IMR-90 (cell line): ENCODE data around the gene FRK. TPM values are rescaled to one million over a fixed set of nuclear protein-coding genes. Genes with fewer than 3 reads are reported as not detected.

ENCODE experiments used
- ATAC-seq: fragments of 200-7000 bp; cut with Tn5 transposase; 2 replicates; pipeline ENCODE4 v1.9.1; 2020; ENCODE audit warnings: low read depth, mild to moderate bottlenecking, moderate library complexity
- BruUV-seq: library from RNA; stranded (reverse); fragments of 400-500 nt; replicated peaks from 2 replicates; lab custom pipeline; 2021; lab: Mats Ljungman, UMichigan
- CTCF ChIA-PET: fragments of 300-600 bp; formaldehyde crosslinking; extraction: SDS; loops from one replicate; lab custom pipeline; 2021; ENCODE audit warnings: antibody characterized with exemption; lab: Yijun Ruan, JAX
- POLR2A ChIA-PET: fragments of 300-600 bp; sonication (Branson Sonifier 250); formaldehyde crosslinking; loops from one replicate; lab custom pipeline; 2022; ENCODE audit warnings: antibody characterized with exemption; ENCODE audit not compliant: unreplicated experiment; lab: Charles Lee
- DNase-seq: peaks from one replicate; pipeline ENCODE4 v3.0.0; 2013
- H2AFZ ChIP-seq: replicated peaks from 2 replicates; pipeline ENCODE3; 2013; ENCODE audit warnings: low read length, mild to moderate bottlenecking; ENCODE audit not compliant: poor library complexity
- H2AK5ac ChIP-seq: 2 replicates; pipeline ENCODE4 v1.6.1; 2013; ENCODE audit warnings: low read depth, low read length, inconsistent platforms
- H2AK9ac ChIP-seq: replicated peaks from 2 replicates; pipeline ENCODE3; 2013; ENCODE audit warnings: mild to moderate bottlenecking, low read depth, low read length, moderate library complexity; ENCODE audit not compliant: poor library complexity
- H2BK120ac ChIP-seq: 2 replicates; pipeline ENCODE4 v1.6.1; 2013; ENCODE audit warnings: low read depth, low read length, inconsistent platforms
- H2BK15ac ChIP-seq: 3 replicates; pipeline ENCODE4 v1.6.1; 2013; ENCODE audit warnings: low read depth, low read length, inconsistent platforms
- H2BK20ac ChIP-seq: 2 replicates; pipeline ENCODE4 v1.6.1; 2013; ENCODE audit warnings: low read depth, mild to moderate bottlenecking, inconsistent platforms, low read length, moderate library complexity
- H2BK5ac ChIP-seq: 2 replicates; pipeline ENCODE4 v1.6.1; 2013; ENCODE audit warnings: mild to moderate bottlenecking, low read depth, low read length, inconsistent platforms; ENCODE audit not compliant: poor library complexity, severe bottlenecking
- H3K14ac ChIP-seq: replicated peaks from 2 replicates; pipeline ENCODE4 v1.6.1; 2013; ENCODE audit warnings: low read depth, low read length, inconsistent platforms
- H3K18ac ChIP-seq: 2 replicates; pipeline ENCODE4 v1.6.1; 2013; ENCODE audit warnings: low read depth, low read length, control low read depth
- H3K23ac ChIP-seq: 2 replicates; pipeline ENCODE4 v1.6.1; 2013; ENCODE audit warnings: low read depth, low read length, inconsistent platforms
- H3K27ac ChIP-seq: 2 replicates; pipeline ENCODE4 v1.5.1; 2013; ENCODE audit warnings: mild to moderate bottlenecking, control low read depth, low read length; ENCODE audit not compliant: insufficient read depth
- H3K27me3 ChIP-seq: 2 replicates; pipeline ENCODE4 v1.6.1; 2013; ENCODE audit warnings: low read length; ENCODE audit not compliant: control insufficient read depth, insufficient read depth
- H3K36me3 ChIP-seq: 2 replicates; pipeline ENCODE4 v1.6.1; 2013; ENCODE audit warnings: low read length, mixed read lengths; ENCODE audit not compliant: control insufficient read depth, insufficient read depth
- H3K4ac ChIP-seq: 2 replicates; pipeline ENCODE4 v1.6.1; 2013; ENCODE audit warnings: low read depth, low read length, inconsistent platforms
- H3K4me1 ChIP-seq: 2 replicates; pipeline ENCODE4 v1.6.1; 2013; ENCODE audit warnings: low read length, mixed read lengths; ENCODE audit not compliant: control insufficient read depth, insufficient read depth
- H3K4me2 ChIP-seq: 2 replicates; pipeline ENCODE4 v1.6.1; 2013; ENCODE audit warnings: low read depth, mild to moderate bottlenecking, control low read depth, low read length, moderate library complexity
- H3K4me3 ChIP-seq: 2 replicates; pipeline ENCODE4 v1.5.1; 2013; ENCODE audit warnings: low read depth, mild to moderate bottlenecking, control low read depth, low read length, moderate library complexity; ENCODE audit not compliant: insufficient read depth
- H3K56ac ChIP-seq: 2 replicates; pipeline ENCODE4 v1.6.1; 2013; ENCODE audit warnings: low read length, inconsistent platforms; ENCODE audit not compliant: insufficient read depth; ENCODE audit errors: extremely low read depth
- H3K79me1 ChIP-seq, 2 experiments: 2 replicates each; pipeline ENCODE4 v1.6.1; 2013; ENCODE audit warnings: low read length in 2 of 2, inconsistent platforms in 1 of 2, low read depth in 1 of 2
- H3K9ac ChIP-seq: 2 replicates; pipeline ENCODE4 v1.6.1; 2013; ENCODE audit warnings: low read depth, low read length, control low read depth
- H3K9me1 ChIP-seq: 2 replicates; pipeline ENCODE4 v1.6.1; 2013; ENCODE audit warnings: low read length, inconsistent platforms; ENCODE audit not compliant: insufficient read depth
- H3K9me3 ChIP-seq: 2 replicates; pipeline ENCODE4 v1.6.1; 2013; ENCODE audit warnings: low read length; ENCODE audit not compliant: control insufficient read depth, insufficient read depth
- H4K20me1 ChIP-seq: 2 replicates; pipeline ENCODE4 v1.6.1; 2013; ENCODE audit warnings: low read length, inconsistent platforms; ENCODE audit not compliant: insufficient read depth
- H4K5ac ChIP-seq: 2 replicates; pipeline ENCODE4 v1.6.1; 2013; ENCODE audit warnings: mild to moderate bottlenecking, low read depth, low read length, control low read depth
- H4K8ac ChIP-seq, 2 experiments: 2 replicates each; pipeline ENCODE4 v1.6.1; 2013; ENCODE audit warnings: low read depth in 2 of 2, low read length in 2 of 2, control low read depth in 1 of 2, inconsistent platforms in 1 of 2
- H4K91ac ChIP-seq: 2 replicates; pipeline ENCODE4 v1.6.1; 2013; ENCODE audit warnings: low read depth, low read length, inconsistent platforms; ENCODE audit not compliant: insufficient read depth
- CEBPB ChIP-seq: IDR thresholded peaks from 2 replicates; pipeline ENCODE4 v1.6.1; 2012; ENCODE audit warnings: low read depth, low read length, improper control_type of control experiment
- CHD1 ChIP-seq: IDR thresholded peaks from 2 replicates; pipeline ENCODE4 v1.6.1; 2012; ENCODE audit warnings: low read depth, low read length, improper control_type of control experiment
- ELK1 ChIP-seq: fragments of 150-350 bp; IDR thresholded peaks from 2 replicates; pipeline ENCODE4 v1.6.1; 2016; ENCODE audit warnings: low read depth, mild to moderate bottlenecking, low read length, moderate library complexity, borderline replicate concordance
- FOS ChIP-seq: fragments of 150-350 bp; IDR thresholded peaks from 2 replicates; pipeline ENCODE4 v1.6.1; 2016; ENCODE audit warnings: low read depth, low read length
- WGBS, 2 experiments: methylation state at CpG; one replicate each; pipeline versions ENCODE4 v1.1.5 to v1.1.7; 2013; ENCODE audit warnings: missing lambda C conversion rate in 2 of 2; ENCODE audit not compliant: insufficient read length in 1 of 2; ENCODE audit errors: extremely low coverage in 2 of 2; 5-methylcytosine and 5-hydroxymethylcytosine counted together
- dilution Hi-C: fragments of 300-500 bp; cut with HindIII; formaldehyde crosslinking; loops from one replicate; pipeline ENCODE4 v1.14.3; 2018; ENCODE audit warnings: low sequenced_read_pairs; ENCODE audit not compliant: unreplicated experiment
- in situ Hi-C: fragments of 300-500 bp; cut with MboI; formaldehyde crosslinking; loops from 3 replicates; pipeline ENCODE4 v1.14.3; 2019; ENCODE audit warnings: low sequenced_read_pairs, inconsistent platforms, mixed read lengths
- intact Hi-C: fragments of 100-400 bp; cut with micrococcal nuclease; formaldehyde crosslinking; loops from 2 replicates; pipeline ENCODE4 v1.10.0; 2022
- polyA plus RNA-seq, 3 experiments: library from polyadenylated mRNA; depleted of rRNA; stranded (reverse); fragments of >200 nt; gene quantifications; 2 replicates each; pipeline ENCODE4 v1.2.3, GENCODE V29; 2012; ENCODE audit warnings: low replicate concordance in 1 of 3
- total RNA-seq: library from RNA; depleted of rRNA; stranded (reverse); fragments of >200 nt; gene quantifications from 2 replicates; pipeline ENCODE4 v1.2.3, GENCODE V29; 2012

The FRK gene
- total and polyA plus RNA-seq, 2 of the 4 experiments (the other 2 are of a cell fraction) = under 0.01 to 0.02 TPM

- H2BK5ac ChIP-seq = no peak overlapping the region
- intact Hi-C loops = loop anchor here (5.0 kb wide), 1 partner anchor 1814 kb away; no protein-coding TSS in a partner anchor
- H3K79me1 ChIP-seq = no peaks in the 10 kb centered on the region
- no peak overlapping the region for H3K14ac ChIP-seq
- H3K4ac ChIP-seq = no peak overlapping the region
- H3K36me3 ChIP-seq = no peaks in the 10 kb centered on the region
- H4K91ac ChIP-seq = no peak overlapping the region
- no peak overlapping the region for H3K4me2 ChIP-seq
- ChIA-PET CTCF (no interaction called here), POLR2A (no interaction called here)
- ATAC-seq = no peak
- H4K5ac ChIP-seq = no peak overlapping the region
- H3K23ac ChIP-seq = no peak overlapping the region
- no peak overlapping the region for H2BK20ac ChIP-seq
- no peaks in the 10 kb centered on the region for H4K20me1 ChIP-seq
- no peak overlapping the region for H3K56ac ChIP-seq
- no peak overlapping the region for H2BK120ac ChIP-seq
- H3K4me3 ChIP-seq = no peak overlapping the region
- H2AK9ac ChIP-seq = no peak overlapping the region
- no peak overlapping the region for H2BK15ac ChIP-seq
- no peak overlapping the region for H4K8ac ChIP-seq
- no peak overlapping the region for H3K9ac ChIP-seq
- in situ Hi-C loops = no loop called here
- no CpG with 5 or more reads among the region's 3 CpGs for WGBS, 2 experiments
- H3K27me3 ChIP-seq = no peaks in the 10 kb centered on the region; the same call in 1 of the 2 replicates
- H3K9me1 ChIP-seq = peaks cover 2% of the 10 kb centered on the region; the same call in 1 of the 2 replicates
- dilution Hi-C loops = no loop called here
- H2AK5ac ChIP-seq = no peak overlapping the region
- TF ChIP-seq FOS (no peak), CHD1 (no peak), CEBPB (no peak), ELK1 (no peak)
- no peak overlapping the region for H3K27ac ChIP-seq
- H2AFZ ChIP-seq = no peak overlapping the region
- H3K4me1 ChIP-seq = peaks cover 3% of the 10 kb centered on the region
- no peaks in the 10 kb centered on the region for H3K9me3 ChIP-seq
- BruUV-seq = no TSS peak
- DNase-seq = no peak
- H3K18ac ChIP-seq = no peak overlapping the region
These were observed 57.0 kb downstream of the FRK start for GRCh38 chr6:116003668-116004067.
